Measurements from ENCODE around the gene PDGFRA.
"Not testable (repeated sequence)": the region's sequence is repeated elsewhere in the genome, so short reads cannot be mapped to it uniquely, and the experiment has no call there.

PDGFRA gene

DNA sequence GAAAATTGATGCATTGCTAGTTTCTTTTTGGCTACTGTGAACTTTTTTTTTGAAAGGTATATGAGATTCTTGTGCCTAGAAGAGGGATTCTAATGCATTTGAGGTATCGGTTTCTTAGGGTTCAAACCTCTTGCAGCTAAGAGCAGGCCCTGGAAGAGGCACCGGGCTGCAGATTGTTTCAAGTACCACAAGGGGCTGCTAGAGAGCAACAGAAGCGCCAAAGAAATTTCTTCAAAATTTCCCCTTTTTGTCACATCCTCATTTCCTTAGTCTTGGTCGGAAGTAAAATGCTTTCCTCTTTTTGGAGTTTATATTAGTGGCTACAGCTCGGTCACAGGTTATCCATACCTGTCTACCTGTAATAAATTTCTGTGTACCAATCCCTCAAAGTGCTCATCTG, 89.8 kb downstream of the PDGFRA start:
- no peak for DNase-seq (ENCODE audit: low read depth, low spot score)

DNA sequence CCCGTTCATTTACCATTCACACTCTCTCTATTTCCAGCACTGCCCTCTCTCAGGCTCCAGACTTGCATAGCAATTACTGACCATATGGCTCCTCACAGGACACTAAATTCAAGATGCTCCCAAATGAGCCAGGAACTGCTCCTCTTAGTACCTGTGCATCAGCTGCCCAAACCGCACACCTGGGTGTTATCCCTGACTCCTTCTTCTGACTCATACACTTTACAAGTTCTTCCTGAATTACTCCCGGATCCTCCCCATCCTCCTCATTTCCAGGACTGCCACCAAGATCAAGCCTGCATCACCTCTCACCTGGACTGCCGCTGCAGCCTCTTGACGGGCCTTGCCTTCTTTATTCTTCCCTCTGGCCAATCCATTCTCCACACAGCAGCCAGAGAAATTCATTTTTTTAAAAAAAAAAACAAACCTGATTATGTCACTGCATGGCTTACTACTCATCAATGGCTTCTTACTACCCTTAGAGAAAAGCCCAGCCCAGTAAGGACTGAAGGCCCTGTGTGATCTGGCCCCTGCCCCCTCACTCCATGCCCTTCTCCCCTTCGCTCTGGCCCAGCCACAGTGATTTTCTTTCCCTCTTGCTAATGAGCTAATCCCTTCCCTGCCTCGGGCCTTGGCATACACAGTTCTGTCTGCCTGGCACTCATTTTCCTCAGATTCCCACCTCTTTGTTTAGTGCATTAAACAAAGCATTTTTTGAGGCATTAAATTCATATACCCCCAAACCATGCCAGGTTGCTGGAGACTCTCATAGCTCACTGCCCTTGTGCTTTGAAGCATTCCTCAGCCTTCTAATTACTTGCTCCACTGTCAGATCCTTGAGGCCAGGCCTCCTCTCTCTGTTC, 92.0 kb downstream of the PDGFRA start:
- no peak for DNase-seq (ENCODE audit: low read depth, low spot score)

DNA sequence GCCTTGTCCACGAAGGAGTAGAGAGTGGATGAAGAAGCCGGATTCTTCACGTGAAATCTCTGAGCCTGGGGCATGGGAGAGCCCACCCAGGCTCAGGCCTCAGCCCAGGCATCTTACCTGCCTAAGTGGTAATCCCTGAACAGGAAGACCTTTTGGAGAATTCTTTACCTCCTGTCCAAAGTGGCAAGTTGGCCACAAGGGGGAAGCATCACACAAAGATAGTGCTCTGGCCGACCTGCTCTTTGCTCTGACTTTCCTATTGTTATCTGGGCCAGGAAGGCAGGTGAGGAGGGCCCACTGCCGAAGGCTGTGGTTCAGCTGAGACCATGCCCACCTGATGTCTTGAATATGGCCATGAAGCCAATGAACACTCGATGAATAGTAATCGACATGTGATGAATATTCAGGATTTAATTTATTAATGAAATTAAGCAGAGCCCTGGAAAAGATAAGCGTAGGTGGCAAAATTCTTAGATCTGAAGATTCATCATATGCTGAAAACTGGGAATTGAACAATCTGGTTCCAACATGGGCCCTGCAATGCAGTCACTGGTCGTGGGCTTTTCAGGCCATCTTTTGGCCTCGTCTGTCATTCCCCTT, 93.8 kb downstream of the PDGFRA start:
- no peak for DNase-seq (ENCODE audit: low read depth, low spot score)

DNA sequence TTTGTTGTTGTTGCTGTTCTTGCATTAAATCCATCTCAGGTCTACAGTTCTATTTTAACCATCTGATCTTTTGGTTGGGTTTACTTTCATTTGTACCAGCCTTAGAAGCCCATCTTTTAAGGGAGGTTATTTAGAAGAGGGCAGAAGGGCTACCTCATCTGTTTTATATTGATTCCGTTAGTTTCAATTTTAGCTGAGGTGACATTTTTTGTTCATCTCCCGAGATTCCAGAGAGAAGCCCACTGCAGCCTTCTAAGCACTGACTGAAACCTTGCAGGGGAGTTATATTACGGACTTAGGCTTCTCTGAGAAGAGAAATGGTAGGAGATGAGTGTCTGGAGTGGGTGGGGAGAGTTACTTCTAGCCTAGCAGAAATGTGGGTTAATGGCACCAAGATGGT, 101.8 kb downstream of the PDGFRA start:
- no peak for DNase-seq (ENCODE audit: low read depth, low spot score)

DNA sequence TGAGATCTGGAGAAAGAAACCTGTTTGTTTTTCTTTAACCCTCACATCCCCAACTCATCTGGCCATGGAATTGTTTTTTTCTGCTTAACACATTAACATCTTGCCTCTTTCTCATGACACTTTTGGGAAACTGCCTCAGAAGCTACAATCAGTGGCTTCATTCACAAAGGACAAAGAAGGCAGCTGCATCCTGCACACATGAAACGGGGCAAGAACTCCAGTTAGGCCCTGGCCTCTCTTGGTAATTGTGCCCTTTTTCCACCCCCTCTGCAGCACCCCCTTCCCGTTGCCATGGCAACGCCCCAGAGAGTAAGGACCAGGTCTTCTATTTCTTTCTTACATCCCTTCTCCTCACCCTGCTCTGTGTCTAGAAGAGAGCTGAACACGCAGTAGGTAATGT, 103.4 kb downstream of the PDGFRA start:
- no peak for DNase-seq (ENCODE audit: low read depth, low spot score)

DNA sequence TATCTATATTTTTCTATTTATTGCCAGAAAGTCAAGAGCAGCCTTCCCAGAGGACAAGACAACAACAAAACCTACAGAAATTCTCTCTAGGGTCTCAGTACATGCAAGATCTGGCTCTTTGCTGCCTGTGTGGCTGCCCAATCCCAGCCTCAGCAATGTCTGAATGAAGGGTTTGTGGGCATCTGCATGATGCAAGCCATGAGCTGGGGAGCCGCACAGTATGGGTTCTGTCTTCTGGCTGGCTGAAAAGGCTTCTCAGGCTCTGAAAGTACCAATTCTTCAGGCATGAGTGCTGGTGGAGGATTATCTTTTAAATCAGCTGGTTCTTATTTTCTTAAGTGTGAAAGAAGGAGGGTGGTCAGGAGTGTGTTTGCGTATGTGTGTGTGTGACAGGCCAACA, 104.6 kb downstream of the PDGFRA start:
- DNase-seq (ENCODE audit: low read depth, low spot score), result no peak

DNA sequence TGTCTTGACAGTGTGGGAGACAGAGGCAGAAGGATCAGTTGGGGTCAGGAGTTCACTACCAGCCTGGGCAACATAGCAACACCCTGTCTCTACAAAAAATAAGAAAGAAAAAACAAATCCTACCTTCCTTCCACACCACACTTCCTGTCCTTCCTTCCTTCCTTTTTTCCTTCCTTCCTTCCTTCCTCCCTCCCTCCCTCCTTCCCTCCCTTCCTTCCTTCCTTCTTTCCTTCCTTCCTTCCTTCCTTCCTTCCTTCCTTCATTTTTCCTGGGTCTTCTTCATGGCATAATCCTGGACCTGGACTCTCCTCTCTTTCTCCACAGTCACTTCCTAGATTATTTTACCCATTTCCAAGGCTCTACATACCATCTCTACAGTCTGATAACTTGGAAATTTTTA, 105.7 kb downstream of the PDGFRA start:
- not testable (repeated sequence) for DNase-seq (ENCODE audit: low read depth, low spot score)

DNA sequence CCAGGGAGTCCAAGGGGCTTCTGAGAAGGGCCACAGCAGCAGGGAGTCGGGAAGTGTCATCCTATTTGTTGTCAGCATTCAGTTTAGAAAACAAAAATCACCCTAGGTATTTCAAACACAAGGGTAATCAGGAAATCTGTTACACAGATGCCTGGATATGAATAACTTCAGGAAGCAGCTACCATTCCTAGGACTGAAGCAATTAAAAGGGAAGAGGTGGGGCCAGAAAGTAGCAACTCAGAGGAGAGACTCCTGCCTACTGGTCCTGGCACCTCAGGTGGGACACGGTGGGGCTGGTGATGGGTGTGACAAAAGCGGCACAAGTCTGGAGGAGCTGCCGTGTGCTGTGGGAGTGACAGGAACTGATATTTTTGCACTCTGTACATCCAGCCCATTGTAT, 107.9 kb downstream of the PDGFRA start:
- DNase-seq (ENCODE audit: low read depth, low spot score), result no peak

DNA sequence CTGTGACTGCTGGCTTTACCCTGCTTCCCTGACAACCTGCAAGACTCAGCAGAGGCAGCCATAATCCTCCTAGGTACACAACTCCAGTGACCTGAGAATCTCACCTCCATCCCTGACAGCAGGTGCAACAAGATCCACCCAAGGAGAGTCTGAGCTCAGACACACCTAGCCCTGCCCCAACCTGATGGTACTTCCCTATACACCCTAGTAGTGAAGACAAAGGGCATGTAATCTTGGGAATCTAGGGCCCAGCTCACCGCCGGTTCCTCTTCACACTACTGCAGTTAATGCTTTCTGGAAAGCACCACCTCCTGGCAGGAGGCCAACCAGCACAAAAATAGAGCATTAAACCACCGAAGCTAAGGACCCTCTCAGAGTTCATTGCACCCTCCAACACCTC, 113.0 kb downstream of the PDGFRA start:
- not testable (repeated sequence) for DNase-seq (ENCODE audit: low read depth, low spot score)

Measured in brain pericyte (primary cell).